Loucy (cell line): ENCODE results near the gene CSAG1.
"Not testable (repeated sequence)": the region's sequence is repeated elsewhere in the genome, so short reads cannot be mapped to it uniquely, and the experiment has no call there.

Experiments
- H2AFZ ChIP-seq: fragments of 200-600 bp; sonication (generic); 2 replicates; pipeline ENCODE4 v1.6.0; 2016; ENCODE audit warnings: antibody characterized with exemption, mild to moderate bottlenecking, low read length, moderate library complexity
- H3F3A ChIP-seq: fragments of 200-600 bp; 2 replicates; pipeline ENCODE4 v1.6.0; 2016; ENCODE audit warnings: antibody characterized with exemption, low read depth, mild to moderate bottlenecking
- H3K27me3 ChIP-seq: fragments of 200-600 bp; sonication (generic); 2 replicates; pipeline ENCODE4 v1.6.1; 2014; ENCODE audit warnings: low read length, mild to moderate bottlenecking; ENCODE audit not compliant: insufficient read depth, poor library complexity, severe bottlenecking
- H3K36me3 ChIP-seq: fragments of 200-600 bp; sonication (generic); 2 replicates; pipeline ENCODE4 v1.6.1; 2016; ENCODE audit warnings: low read length; ENCODE audit not compliant: insufficient read depth
- H3K4me1 ChIP-seq: fragments of 200-600 bp; sonication (generic); 2 replicates; pipeline ENCODE4 v1.5.1; 2014; ENCODE audit warnings: low read length, mild to moderate bottlenecking; ENCODE audit not compliant: insufficient read depth, poor library complexity, severe bottlenecking
- H3K4me2 ChIP-seq: fragments of 200-600 bp; sonication (generic); 2 replicates; pipeline ENCODE4 v1.6.0; 2014; ENCODE audit warnings: antibody characterized with exemption, low read length, low read depth, mild to moderate bottlenecking; ENCODE audit not compliant: poor library complexity, severe bottlenecking
- H3K4me3 ChIP-seq: fragments of 200-600 bp; sonication (generic); 2 replicates; pipeline ENCODE4 v1.5.1; 2014; ENCODE audit warnings: low read length, mild to moderate bottlenecking, mixed read lengths; ENCODE audit not compliant: poor library complexity, severe bottlenecking
- H3K79me2 ChIP-seq: fragments of 200-600 bp; sonication (generic); 2 replicates; pipeline ENCODE4 v1.6.1; 2014; ENCODE audit warnings: low read length; ENCODE audit not compliant: insufficient read depth
- H3K9ac ChIP-seq: fragments of 200-600 bp; sonication (generic); 2 replicates; pipeline ENCODE4 v1.6.0; 2014; ENCODE audit warnings: mild to moderate bottlenecking, low read depth, low read length, moderate library complexity; ENCODE audit not compliant: poor library complexity, severe bottlenecking
- H3K9me2 ChIP-seq: fragments of 200-600 bp; sonication (generic); replicated peaks from 2 replicates; pipeline ENCODE4 v1.6.1; 2016; ENCODE audit warnings: low read depth, low read length, mixed read lengths
- H3K9me3 ChIP-seq: fragments of 200-600 bp; sonication (generic); 2 replicates; pipeline ENCODE4 v1.6.1; 2014; ENCODE audit warnings: mild to moderate bottlenecking, antibody characterized with exemption, low read length, low read depth; ENCODE audit not compliant: insufficient read depth
- H4K20me1 ChIP-seq: fragments of 200-600 bp; sonication (generic); 2 replicates; pipeline ENCODE4 v1.6.0; 2014; ENCODE audit warnings: antibody characterized with exemption, low read length, mild to moderate bottlenecking; ENCODE audit not compliant: insufficient read depth, poor library complexity, severe bottlenecking

The CSAG1 gene

GRCh38 chrX:152713195-152713594 is 20.3 kb downstream of the CSAG1 start:
- H3K27me3 ChIP-seq, H3K4me1 ChIP-seq, H3K4me2 ChIP-seq, H3K9me2 ChIP-seq, H3K9me3 ChIP-seq, H3K36me3 ChIP-seq, H4K20me1 ChIP-seq, H3K9ac ChIP-seq, H3K4me3 ChIP-seq, H3K79me2 ChIP-seq, H2AFZ ChIP-seq, H3F3A ChIP-seq: not testable (repeated sequence)

GRCh38 chrX:152709173-152709572 is 24.3 kb downstream of the CSAG1 start, which contains the start of gene CSAG2:
Gene CSAG2, minus strand, starts transcription at chrX:152709273. Its CDS starts 161 bp downstream, at chrX:152709112.
- not testable (repeated sequence) for H3K27me3 ChIP-seq, H3K4me2 ChIP-seq, H3K9ac ChIP-seq, H3K79me2 ChIP-seq, H3K4me1 ChIP-seq, H3K9me3 ChIP-seq, H2AFZ ChIP-seq, H3K36me3 ChIP-seq, H3F3A ChIP-seq, H4K20me1 ChIP-seq, H3K9me2 ChIP-seq, H3K4me3 ChIP-seq

- not testable (repeated sequence) for H3K9ac ChIP-seq, H3F3A ChIP-seq
Measured at GRCh38 chrX:152706500-152706899, 27.0 kb downstream of the CSAG1 start.

GRCh38 chrX:152700390-152700789 is 33.1 kb downstream of the CSAG1 start:
- H4K20me1 ChIP-seq, H3K4me2 ChIP-seq, H3K36me3 ChIP-seq, H3K4me3 ChIP-seq, H3K4me1 ChIP-seq, H3F3A ChIP-seq, H3K27me3 ChIP-seq, H3K9me3 ChIP-seq, H2AFZ ChIP-seq, H3K9me2 ChIP-seq, H3K9ac ChIP-seq, H3K79me2 ChIP-seq: not testable (repeated sequence)

More at GRCh38 chrX:152706500-152706899, 27.0 kb downstream of the CSAG1 start:
- not testable (repeated sequence) for H4K20me1 ChIP-seq, H3K4me2 ChIP-seq, H3K4me3 ChIP-seq, H3K27me3 ChIP-seq, H3K9me3 ChIP-seq, H2AFZ ChIP-seq, H3K79me2 ChIP-seq, H3K36me3 ChIP-seq, H3K4me1 ChIP-seq, H3K9me2 ChIP-seq

GRCh38 chrX:152697952-152698931 is 35.3 kb downstream of the CSAG1 start, which contains the start of gene MAGEA3:
Gene MAGEA3, plus strand, starts transcription at chrX:152698794. Its CDS starts 2,039 bp downstream, at chrX:152700833.
- H2AFZ ChIP-seq, H3K4me2 ChIP-seq, H4K20me1 ChIP-seq, H3F3A ChIP-seq, H3K9me2 ChIP-seq, H3K9ac ChIP-seq, H3K9me3 ChIP-seq, H3K36me3 ChIP-seq, H3K79me2 ChIP-seq, H3K4me1 ChIP-seq, H3K27me3 ChIP-seq, H3K4me3 ChIP-seq: not testable (repeated sequence)

GRCh38 chrX:152681012-152681411 is 52.5 kb downstream of the CSAG1 start:
- H3K4me3 ChIP-seq, H3K9me2 ChIP-seq, H3K9me3 ChIP-seq, H3K4me2 ChIP-seq, H3K79me2 ChIP-seq, H3K4me1 ChIP-seq, H2AFZ ChIP-seq, H3F3A ChIP-seq, H3K27me3 ChIP-seq, H3K9ac ChIP-seq, H3K36me3 ChIP-seq, H4K20me1 ChIP-seq: not testable (repeated sequence)
